A172 (cell line): ENCODE measurements around the gene RGS7BP. TPM values are rescaled to one million over a fixed set of nuclear protein-coding genes. Genes with fewer than 3 reads are reported as not detected.

Experiments
- DNase-seq: peaks from one replicate; pipeline ENCODE4 v3.0.0-alpha.2; 2015; ENCODE audit warnings: low spot score
- total RNA-seq: library from RNA; depleted of rRNA; stranded (reverse); fragments of >200 nt; shearing (Covaris generic); gene quantifications from 2 replicates; pipeline ENCODE4 v1.2.3, GENCODE V29; 2014; rRNA removed

The RGS7BP gene
- total RNA-seq, 1 experiment from 2014 or later, result not detected

DNA sequence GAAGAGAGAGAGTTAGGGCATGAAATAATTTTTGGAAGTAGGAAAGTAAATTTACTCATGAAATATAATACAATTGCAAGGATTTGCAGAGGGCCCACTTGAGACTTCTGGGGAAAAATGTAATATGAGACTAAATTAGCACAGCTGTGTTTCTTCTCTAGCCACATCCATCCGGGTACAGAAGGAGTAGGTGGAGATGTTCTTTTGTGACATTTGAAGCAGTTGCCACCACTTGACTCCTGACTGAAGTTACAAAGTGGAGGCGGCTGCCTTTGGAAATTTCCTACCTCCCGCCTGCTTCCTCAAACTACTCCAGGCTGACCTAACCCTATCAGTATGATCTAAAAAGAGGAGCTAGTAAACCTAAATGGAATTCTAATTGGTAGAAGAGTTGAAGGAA, 126.4 kb downstream of the RGS7BP start:
- DNase-seq, result no peak

DNA sequence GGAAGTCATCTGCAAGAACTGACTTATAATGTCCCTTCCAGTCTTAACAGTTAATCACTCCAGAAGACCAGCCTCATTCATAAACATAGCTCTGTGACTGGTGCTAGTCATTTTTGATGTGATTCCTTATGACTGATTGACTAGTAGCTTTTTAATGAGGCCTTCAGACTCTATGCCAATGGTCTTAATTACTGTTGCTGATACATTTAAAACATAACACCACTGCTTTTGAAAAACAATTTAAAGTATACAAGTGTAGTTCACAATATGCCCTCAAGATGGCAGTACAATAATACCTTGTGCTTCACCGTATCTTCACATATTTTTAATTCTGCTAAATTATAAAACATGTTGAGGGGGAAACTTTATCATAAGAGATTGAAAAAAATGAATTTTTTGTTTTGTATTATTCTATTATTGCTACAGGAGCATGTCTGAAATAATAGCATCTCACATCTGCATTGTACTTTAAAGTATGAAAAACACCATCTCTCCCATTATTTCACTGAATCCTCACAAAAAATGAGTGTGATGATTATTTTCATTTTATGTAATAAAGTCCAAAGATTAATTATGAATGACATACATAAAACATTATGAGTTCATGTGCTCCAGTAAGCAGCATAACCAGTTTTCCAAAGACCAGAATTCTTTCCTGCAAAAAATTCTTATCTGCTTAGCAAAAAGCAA, 129.3 kb downstream of the RGS7BP start:
- peak; percentile 37 for DNase-seq

DNA sequence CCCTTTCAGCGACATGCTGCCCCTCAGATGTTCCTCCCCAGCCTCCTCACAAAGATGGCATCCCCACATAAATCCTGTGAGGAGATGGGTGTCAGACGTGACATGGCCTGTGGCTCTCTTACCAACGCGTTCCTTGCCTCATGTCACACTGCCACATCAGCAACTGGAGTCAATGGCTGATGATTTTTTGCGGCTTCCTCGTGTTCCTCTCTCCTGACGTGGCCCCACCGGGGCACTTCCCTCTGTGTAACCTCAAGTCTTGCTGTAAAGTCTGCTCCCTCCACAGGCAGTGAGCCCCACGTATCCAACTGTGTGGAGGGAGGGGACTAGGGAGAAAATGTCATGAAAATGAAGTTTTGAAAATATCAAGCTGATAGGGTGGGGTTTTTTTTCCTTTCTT, 131.3 kb downstream of the RGS7BP start:
- no peak for DNase-seq

DNA sequence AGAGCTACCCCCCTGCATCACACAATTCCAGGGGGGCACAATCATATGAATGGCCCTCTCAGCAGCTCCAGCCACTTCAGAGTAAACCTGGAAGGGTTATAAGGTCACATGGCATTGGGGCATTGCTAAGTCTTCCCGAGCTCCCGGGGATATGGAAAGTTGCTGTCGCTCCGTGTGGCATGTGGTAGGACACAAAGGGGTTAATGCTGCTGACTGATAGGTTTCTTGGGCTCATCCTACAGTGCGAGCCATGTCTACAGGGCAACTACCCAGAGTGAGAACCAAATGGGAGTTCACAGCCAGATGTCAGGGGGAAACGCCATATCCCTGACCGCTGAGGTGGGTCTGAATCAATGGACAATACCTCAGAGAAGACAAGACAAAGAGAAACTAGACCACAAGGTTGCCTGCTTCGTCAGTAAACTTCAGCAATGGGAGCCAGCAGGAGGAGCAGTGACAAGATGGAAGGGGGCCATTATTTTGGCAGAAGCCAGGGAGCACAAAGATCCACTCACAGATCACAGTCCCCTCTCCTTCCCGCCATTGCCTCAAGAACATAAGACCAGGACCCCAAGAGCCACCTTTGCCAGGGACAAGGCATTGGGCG, 132.1 kb downstream of the RGS7BP start:
- DNase-seq, result no peak

DNA sequence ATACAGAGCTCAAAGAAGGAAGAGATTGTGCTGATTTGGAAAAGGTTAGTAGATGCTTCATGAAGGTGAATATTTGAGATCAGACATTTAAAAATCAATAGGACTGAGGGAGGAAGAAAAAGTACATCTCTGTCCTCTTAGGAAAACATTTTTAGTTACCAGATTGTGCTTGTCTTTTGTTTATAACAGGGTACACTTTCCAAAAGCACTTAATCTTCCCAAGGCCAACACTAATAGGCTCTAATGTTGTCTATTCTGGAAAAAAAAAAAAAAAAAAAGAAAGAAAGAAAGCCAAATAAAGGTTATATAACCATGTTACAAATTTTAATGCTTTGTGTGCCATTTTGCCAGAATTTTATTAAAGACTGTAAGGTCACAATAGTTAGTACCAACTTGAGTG, 139.0 kb downstream of the RGS7BP start:
- DNase-seq, result no peak

DNA sequence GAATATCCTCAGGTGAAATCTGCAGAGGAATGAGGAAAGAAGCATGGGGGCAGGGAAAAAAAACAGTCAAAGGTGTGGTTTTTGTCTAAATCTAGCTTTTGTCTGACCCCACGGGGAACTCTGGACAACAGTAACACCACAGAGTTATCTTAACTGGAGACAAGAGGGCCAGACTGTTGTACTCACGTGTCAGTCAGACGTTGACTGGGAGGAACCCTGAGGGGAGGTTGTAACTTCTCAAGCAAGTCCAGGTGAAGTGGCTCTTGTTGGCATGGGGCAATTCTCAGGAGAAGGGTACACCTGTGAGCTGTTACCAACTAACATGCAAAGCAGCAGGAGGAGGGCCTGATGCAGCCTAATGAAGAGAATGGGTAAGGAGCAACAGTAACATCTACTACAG, 140.4 kb downstream of the RGS7BP start:
- DNase-seq, result no peak

DNA sequence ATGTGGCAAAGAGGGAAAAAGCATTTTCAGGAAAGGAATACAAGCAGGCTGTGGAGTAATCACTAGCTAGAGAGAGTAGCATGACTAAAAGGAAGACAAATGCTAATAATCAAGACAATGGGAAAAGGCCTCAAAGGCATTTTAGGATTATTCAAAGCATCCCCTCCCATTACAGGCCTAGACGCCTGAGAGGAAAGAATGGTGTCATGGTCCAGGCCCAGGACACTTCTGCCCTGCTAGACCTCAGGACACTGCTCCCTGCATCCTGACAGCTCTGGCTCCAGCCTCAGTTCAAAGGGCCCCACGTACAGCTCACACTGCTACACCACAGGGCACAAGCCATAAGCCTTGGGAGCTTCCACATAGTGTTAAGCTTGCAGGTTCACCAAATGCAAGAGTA, 143.7 kb downstream of the RGS7BP start:
- DNase-seq, result no peak

DNA sequence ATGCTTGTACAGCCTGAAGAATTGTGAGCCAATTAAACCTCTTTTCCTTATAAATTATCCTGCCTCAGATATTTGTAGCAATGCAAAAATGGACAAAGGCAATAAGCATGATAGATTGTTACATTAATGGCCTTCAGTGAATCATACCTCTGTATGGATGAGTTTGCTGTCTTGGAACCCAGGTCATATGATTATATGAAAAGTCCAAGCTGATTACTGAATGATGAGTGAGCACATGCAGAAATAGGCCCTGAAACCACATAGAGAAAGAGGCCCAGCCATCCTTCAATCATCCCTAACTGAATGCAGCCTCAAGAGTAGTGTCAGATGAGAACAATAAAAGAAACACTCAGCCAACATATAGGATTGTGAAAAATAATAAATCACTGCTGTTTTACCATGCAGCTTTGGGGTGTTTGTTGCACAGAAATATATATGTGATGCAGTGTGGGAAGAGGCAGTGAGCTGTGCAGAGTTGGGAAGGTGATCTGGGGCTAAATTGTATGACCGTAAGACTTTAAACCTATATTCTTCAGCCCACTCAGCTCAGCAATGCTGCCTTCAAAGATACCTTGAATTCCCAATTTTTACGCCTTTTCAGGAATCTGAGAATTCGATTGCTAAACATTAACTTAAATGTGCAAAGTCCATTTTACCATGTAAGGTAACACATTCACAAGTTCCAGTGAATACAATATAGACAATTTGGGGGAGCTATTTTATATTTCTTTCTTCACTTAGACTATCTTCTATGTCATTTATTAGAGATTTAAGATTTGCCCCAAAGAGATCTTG, 148.1 kb downstream of the RGS7BP start:
- DNase-seq, result no peak

DNA sequence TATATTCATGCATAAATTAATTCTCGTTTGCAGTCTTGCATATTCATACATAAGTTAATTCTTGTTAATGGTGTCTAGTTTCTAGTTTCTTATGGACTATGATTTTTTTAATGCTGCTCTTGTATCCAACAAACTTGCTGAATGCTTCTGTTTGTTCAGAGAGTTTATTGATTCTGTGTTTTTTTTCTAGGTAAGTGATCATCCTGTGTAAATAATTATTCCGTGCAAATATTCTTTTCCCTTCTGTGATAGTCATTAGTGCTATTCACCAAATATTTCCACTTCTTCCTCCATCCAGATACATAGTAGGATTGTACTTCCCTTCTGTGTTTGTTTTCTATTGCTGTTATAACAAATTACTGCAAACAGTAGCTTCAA, 148.7 kb downstream of the RGS7BP start:
- no peak for DNase-seq

DNA sequence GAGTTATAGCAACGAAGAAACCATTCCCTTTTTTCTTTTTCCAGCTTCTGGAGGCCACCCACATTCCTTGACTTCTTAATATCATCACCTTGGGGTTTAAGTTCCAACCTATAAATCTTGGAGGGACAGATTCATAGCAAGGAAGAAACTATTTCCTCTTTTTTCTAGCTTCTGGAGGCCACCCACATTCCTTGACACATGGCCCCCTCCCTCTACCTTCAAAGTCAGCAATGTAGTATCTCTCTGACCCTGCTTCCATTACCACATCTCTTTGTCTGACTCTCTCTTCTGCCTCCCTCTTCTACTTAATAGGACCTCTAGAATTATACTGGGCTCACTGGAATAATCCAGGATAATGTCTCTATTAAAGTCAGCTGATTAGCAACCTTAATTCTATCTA, 149.8 kb downstream of the RGS7BP start:
- no peak for DNase-seq

DNA sequence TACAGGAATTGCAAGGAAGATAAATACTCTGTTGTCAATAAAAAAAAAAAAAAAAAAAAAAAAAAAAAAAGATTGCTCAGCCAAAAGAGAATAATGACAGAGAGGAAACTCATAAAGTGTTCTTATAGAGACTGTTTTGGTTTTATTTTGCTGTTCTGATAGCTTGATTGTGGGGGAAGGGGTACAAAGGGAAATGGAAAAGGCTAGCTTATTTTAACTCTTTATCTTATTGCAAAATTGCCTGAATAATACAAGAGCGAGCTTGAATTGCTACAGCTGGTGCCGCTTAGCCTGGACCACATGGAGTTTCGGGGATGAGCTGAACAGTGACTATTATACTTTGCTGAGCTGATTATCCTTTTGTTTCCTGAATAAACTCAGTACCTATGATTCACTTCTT, 153.5 kb downstream of the RGS7BP start:
- no peak for DNase-seq

Other genes starting within 250 kb of the RGS7BP start
- gene SHISAL2B, start 184.5 kb downstream of the RGS7BP start, total RNA-seq, result not detected in 2 replicates